SH-SY5Y (cell line): ENCODE measurements around the gene UNC45B.
"Not testable (repeated sequence)": the region's sequence is repeated elsewhere in the genome, so short reads cannot be mapped to it uniquely, and the experiment has no call there.

Source experiments
- GATA2 ChIP-seq: IDR thresholded peaks from 2 replicates; pipeline ENCODE4 v1.6.1; 2011; ENCODE audit warnings: mild to moderate bottlenecking, low read depth, low read length
- GATA3 ChIP-seq: IDR thresholded peaks from 2 replicates; pipeline ENCODE4 v1.6.1; 2011; ENCODE audit warnings: low read depth, mild to moderate bottlenecking, low read length, moderate library complexity

UNC45B gene

DNA sequence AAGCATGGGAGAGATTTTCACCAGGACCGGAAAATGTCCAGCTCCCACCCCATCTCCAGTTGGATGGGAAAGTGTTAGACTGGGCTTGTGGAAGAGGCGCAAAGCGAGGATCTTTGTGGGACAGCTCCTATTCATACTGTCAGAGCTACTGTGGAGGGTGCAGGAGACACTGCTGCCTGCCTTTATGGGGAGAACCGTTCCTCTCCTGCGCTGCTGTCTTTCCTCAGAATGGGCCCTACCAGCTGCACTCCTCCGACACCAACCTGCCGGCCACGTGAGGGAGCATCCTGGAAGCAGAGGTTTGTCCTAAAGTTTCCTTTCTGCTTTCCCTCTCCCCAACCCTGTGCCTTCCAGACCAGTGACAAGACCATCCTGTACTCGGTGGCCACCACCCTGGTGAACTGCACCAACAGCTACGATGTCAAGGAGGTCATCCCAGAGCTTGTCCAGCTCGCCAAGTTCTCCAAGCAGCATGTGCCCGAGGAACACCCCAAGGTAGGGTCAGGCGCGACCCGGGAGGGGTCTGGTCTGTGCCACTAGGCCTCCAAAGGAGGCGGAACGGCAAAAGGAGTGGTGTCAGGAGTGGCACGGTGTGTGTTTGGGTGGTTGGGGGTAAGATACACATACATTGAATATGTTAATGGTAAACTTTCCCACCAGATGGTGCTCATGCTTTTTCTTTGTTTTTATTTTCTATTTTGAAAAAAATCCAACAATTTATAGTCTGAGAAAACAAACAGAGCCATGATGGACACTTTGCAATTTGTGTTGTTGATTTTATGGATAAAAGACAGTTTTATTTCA is 23.6 kb downstream of the UNC45B start:
- TF ChIP-seq GATA3 (no peak), GATA2 (no peak)

DNA sequence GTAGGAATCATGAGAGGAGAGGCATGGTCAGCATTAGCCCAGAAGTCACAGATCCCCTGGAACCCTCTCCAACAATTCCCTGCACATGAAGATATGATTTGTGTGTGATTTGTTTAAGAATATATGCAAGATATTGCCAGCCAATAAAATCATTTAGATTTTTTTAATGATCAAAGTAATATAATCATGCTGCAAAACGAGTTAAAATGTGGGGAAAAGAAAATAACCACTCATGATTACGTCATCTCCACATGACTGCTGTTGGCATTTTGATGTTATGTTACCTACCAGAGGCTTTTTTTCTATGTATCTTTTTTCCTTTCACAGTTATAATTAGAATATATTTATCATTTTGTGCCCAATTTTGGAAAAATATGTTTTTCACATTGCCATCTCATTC is 24.2 kb downstream of the UNC45B start:
- no peak for TF ChIP-seq GATA3
- TF ChIP-seq GATA2, result no peak

- no peak for TF ChIP-seq GATA3
- TF ChIP-seq GATA2, result no peak
These were observed 27.3 kb downstream of the UNC45B start for GRCh38 chr17:35174835-35175334.

DNA sequence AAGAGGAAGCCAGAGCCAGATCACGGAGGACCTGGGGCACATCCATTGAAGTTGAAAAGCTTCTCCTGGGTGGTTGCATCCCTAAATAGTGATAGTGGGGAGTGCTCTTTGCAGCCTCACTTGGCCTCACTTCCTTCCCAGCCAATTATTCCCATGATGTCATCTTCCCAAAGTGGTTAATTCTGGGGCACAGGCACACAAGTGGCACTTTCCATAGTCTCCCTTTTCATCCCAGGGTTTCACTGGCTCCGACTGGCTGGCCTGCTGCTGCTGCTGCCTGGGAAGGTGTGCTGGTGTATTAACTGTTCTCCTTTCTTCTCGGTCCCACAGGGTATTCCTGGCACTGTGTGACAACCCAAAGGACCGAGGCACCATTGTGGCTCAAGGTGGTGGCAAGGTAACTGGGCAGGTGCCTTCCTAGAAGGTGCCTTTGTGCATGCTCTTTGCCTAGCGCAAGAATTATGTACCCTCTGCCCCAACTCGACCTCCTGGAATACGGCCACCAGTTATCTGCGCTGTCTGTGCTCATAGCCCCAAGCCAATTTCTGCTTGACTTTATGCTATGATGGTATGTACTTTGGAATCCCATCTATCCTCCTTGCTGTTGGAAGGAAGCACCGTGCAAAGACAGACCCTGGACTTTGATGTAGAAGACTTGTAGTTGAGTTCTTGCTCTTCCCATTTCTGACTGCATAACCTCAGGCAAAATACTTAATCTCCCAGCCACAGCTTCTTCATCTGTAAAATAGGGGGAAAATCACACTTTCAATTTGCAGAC is 28.2 kb downstream of the UNC45B start:
- TF ChIP-seq GATA2 (no peak), GATA3 (no peak)

DNA sequence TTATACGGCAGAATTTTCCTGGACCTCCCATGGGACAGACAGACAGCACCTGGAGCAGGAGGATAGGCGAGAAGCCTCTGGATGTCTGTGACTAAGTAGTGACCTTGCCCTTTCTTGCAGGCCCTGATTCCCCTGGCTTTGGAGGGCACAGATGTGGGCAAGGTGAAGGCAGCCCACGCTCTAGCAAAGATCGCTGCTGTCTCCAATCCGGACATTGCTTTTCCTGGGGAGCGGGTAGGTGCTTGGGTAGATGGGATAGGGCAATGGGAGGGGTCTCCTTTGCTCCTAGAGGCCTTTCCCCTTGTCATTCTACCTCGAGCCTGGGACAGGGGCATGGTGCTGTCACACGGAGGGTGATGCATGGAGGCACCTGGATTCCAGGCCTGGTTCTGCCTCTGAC is 29.3 kb downstream of the UNC45B start:
- no peak for TF ChIP-seq GATA2
- no peak for TF ChIP-seq GATA3

DNA sequence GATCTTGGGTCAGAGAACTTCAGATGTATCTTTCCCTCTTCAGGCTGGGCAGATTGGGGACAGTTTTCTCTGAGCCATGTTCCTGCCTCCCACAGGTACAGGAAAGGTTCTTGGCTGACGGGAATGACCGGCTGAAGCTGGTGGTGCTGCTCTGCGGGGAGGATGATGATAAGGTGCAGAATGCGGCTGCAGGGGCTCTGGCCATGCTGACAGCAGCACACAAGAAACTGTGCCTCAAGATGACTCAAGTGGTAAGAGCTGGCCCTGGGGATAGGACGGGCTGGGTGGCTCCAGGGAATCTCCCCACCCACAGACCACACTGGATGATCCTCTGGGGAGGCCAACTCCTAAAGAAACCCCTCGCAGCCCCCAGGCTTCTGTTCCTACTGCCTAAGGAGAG is 35.7 kb downstream of the UNC45B start:
- TF ChIP-seq GATA3 (no peak), GATA2 (no peak)

GRCh38 chr17:35184274-35184673 is 36.7 kb downstream of the UNC45B start:
- TF ChIP-seq GATA3 (no peak), GATA2 (no peak)

- TF ChIP-seq GATA2 (no peak), GATA3 (no peak)
These were observed 38.2 kb downstream of the UNC45B start for GRCh38 chr17:35185849-35186248.

- TF ChIP-seq GATA3, result no peak
- TF ChIP-seq GATA2, result no peak
These were observed 39.9 kb downstream of the UNC45B start for GRCh38 chr17:35187481-35187880.

- TF ChIP-seq GATA3 (no peak), GATA2 (no peak)
These were observed 40.5 kb downstream of the UNC45B start for GRCh38 chr17:35188111-35188510.

- no peak for TF ChIP-seq GATA3
These were observed 41.7 kb downstream of the UNC45B start for GRCh38 chr17:35189291-35189690.

DNA sequence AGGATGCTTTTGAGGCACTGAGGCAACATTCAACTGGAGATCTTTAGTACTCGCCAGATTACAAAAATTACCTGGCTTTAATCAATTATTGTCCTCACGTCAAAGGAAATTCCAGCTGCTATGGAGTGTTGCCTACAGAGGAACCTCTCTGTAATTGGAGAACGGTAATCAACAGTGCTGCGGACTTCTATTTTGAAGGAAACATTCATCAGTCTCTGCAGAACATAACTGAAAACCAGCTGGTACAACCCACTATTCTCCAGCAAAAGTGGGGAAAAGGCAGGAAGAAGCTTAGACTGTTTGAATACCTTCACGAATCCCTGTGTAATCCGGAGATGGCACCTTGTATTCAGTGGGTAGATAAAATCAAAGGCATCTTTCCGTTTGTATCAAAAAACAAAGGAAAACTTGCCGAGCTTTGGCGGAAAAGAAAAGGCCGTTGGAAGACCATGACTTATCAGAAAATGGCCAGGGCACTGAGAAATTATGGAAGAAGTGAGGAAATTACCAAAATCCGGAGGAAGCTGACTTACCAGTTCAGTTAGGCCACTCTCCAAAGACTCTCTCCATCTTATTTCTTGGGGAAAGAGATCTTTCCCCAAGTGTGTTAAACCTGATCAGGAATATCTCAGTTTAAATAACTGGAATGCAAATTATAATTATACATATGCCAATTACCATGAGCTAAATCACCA is 43.5 kb downstream of the UNC45B start:
- no peak for TF ChIP-seq GATA3

DNA sequence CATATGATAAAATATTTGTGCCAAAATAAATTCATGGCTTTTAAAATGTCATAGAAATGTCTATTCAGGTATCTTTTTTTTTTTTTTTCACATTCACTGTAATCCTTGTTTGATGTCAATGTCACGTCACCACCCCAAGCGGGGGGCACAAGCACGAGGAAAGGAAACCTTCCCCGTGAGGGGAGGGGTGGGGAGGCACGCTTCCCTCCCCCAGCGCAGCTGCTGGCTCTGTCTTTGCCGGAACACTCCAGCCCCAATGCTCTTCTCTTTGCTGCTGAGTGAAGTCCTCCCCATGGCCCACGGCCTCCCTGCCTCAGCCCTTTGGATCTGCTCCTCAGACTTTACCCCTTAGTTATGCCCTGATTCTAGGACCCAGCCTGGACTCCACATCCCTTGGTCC is 45.1 kb downstream of the UNC45B start:
- TF ChIP-seq GATA2 (no peak), GATA3 (no peak)

DNA sequence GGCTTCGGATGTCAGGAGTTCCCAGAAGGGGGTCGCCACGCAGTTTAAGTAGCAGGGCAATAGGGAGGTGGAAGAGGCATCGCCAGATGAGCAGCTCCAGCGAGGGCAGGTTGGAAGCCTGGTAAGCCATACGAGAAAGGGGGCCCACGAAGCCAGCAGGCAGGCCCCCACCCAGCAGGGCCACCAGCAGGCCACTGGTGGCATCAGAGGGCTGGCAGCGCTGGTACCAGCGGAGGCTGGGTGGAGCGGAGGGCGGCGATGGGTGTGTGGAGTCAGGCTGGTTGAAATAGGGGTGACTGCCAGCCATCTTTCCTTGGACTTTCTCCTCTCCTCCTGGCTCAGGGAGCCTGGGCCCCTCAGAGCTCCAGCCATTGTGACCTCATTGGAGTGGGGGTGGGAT is 46.4 kb downstream of the UNC45B start, which contains the start of gene SLC35G3:
Gene SLC35G3, minus strand, starts transcription at position 393 of the 400 bp plus-strand sequence. Its CDS starts 86 bp downstream, at position 307.
- not testable (repeated sequence) for TF ChIP-seq GATA2, GATA3

GRCh38 chr17:35210741-35211140 is 63.1 kb downstream of the UNC45B start:
- TF ChIP-seq GATA3, result no peak

GRCh38 chr17:35212668-35213067 is 65.1 kb downstream of the UNC45B start:
- TF ChIP-seq GATA3 (no peak), GATA2 (no peak)
